Measurements from ENCODE around the gene UPK1B.
"Not testable (repeated sequence)": the region's sequence is repeated elsewhere in the genome, so short reads cannot be mapped to it uniquely, and the experiment has no call there.

Gene UPK1B

DNA sequence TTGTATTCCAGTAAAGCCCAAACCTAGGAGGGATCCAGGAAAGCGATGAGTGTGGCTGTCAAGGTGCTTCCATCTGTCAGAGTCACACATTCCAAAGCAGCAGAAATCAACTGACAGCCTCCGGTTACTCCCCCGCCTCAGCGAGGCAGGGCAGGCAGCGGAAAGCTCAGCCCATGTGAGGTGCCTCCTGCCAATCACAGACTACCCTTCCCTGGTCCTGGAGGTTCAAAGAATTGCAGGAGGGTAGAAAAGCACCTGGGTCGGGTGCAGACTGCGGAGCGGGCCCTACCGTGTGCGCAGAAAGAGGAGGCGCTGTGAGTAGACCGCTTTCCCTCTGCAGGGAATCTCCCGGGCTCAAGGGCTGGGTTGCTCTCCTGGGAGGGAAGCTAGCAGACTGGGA, at the start of gene UPK1B:
TSS of gene UPK1B (plus strand) at position 274 of the 400 bp plus-strand sequence. CDS start 13,144 bp downstream, outside the sequence.
- no peak for DNase-seq

DNA sequence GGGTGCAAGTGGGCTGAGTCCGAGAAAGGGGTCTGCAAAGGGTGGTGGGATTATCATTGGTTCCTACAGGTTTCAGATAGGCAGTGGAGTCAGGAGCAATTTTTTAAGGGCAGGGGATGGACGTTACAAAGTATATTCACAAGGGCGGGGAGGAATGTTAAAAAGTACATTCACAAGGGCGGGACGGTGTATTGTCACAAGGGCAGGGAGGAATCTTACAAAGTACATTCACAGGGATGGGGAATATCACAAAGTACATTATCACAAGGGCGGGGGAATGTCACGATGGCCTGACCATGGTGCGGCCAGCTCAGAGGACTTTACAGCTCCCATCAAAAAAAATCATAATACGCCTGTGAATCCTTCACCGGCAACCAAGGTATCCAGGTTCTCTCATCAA, 48.1 kb upstream of the UPK1B start:
- DNase-seq: no peak

DNA sequence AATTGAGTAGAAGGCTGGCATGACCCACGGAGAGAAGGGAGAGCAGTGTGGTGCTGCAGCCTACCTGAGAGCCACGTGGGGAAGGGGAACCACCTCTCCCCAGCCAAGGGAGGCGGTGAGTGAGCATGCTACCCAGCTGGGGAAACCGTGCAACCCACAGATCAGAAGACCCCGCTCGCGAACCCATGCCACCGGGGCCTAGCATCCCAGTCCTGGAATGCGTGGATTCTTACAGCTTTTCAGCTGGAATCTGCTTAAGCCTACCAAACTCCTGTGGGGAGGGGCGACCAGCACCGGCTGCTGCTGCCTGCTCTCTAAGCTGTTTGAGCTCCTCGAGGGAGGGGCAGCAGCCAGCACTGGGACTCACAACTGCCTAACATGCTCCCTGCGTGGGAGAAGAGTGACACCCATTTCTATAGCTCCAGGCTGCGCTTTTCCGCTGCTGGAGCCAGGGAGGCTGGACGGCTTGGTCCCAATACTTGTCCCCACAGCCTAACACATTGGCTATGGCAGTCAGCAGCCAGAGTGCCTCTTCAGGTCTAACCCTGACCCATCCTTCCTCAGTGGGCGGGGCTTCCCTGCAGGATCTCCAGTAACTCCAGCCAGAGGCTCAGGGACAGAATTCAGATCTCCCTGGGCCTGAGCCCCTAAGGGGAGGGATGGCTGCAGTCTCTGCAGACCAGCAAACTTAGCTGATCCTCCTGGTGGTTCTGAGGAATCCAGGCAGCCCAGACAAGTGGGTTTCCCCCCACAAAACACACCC, 47.5 kb upstream of the UPK1B start:
- DNase-seq: no peak

DNA sequence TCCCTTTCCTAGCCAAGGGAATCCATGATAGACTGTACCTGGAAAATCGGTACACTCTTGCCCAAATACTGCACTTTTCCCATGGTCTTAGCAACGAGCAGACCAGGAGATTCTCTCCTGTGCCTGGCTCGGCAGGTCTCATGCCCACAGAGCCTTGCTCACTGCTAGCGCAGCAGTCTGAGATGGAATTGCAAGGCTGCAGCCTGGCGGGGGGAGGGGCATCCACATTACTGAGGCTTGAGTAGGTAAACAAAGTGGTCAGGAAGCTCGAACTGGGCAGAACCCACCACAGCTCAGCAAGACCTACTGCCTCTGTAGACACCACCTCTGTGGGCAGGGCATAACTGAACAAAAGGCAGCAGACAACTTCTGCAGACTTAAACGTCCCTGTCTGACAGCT, 43.1 kb upstream of the UPK1B start:
- DNase-seq: not testable (repeated sequence)

DNA sequence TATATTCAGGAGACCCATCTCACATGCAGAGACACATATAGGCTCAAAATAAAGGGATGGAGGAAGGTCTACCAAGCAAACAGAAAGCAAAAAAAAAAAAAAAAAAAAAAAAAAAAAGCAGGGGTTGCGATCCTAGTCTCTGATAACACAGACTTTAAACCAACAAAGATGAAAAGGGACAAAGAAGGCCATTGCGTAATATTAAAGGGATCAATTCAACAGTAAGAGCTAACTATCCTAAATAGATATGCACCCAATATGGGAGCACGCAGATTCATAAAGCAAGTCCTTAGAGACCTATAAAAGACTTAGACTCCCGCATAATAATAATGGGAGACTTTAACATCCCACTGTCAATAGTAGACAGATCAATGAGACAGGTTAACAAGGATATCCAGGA, 41.1 kb upstream of the UPK1B start:
- not testable (repeated sequence) for DNase-seq

DNA sequence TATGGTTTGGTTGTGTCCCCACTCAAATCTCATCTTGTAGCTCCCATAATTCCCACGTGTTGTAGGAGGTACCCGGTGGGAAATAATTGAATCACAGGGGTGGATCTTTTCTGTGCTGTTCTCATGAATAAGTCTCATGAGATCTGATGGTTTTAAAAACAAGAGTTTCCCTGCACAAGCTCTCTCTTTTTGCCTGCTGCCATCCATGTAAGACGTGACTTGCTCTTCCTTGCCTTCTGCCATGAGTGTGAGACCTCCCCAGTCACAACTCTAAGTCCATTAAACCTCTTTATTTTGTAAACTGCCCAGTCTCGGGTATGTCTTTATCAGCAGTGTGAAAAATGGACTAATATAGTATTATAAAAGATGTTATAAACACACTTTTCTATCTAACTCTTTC, 34.0 kb upstream of the UPK1B start:
- not testable (repeated sequence) for DNase-seq

DNA sequence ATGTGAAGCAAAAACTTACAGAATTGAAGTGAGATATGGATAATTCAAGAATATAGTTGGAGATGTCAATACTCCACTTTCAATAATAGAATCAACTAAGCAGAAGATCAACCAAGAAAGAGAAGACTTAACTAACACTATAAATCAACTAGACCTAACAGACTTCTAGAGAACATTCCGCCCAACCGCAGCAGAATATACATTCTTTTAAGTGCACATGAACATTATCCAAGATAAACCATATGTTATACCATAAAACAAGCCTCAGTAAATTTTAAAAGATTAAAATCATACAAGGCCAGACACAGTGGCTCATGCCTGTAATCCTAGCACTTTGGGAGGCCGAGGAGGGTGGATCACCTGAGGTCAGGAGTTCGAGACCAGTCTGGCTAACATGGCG, 32.9 kb upstream of the UPK1B start:
- no peak for DNase-seq

DNA sequence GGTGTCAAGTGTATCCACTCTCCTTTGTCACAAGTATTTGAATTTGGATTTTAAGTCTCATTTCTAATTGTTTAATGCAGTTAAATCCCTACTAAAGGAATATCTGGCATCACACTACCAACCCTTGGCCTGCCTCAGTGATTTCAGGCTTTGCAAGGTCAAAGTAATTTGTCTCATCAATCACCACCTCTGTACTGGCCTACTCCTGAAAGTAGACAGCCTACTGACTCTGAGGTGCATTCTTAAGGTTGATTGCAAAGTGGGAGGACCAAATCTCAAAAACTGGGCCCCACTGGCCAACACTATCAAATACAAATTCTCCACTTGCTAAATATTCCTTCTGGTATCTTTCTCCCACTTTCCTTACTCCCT, 28.3 kb upstream of the UPK1B start:
- no peak for DNase-seq

DNA sequence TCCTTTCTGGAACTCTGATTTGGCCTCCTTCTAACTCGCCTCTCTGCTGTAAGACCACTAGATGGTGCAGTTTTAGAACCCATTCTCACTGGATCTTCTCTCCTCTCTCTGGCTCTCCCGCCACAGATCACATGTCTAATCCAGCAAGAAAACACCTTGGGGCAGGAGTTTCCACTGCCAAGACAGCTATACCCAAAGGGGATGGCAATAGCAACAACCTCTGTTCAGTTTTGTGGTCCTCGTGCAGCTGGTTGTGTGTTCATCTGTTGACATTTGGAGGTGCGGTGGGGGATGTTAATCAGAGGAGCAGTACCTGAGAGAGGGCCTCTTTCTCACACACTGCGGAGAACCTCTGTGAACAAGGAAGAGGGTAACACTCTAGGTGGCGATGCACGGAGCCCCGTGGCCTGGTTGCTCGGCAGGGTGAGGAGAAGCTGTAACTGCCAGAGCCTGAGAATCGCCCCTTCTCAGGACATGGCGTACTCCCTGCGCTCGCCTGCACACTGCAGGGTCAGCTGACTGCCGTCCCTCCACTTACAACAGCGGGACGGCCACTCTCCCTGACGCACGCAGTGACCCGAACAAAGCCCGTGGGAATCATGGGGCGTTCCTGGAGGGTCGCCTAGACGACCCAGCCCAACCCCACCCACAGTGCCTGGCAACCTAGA, 27.8 kb upstream of the UPK1B start, which contains the start of gene TEX55:
TSS of gene TEX55 (plus strand) at position 666 of the 668 bp plus-strand sequence. CDS start 25 bp downstream, outside the sequence.
- DNase-seq: peak; percentile 75

DNA sequence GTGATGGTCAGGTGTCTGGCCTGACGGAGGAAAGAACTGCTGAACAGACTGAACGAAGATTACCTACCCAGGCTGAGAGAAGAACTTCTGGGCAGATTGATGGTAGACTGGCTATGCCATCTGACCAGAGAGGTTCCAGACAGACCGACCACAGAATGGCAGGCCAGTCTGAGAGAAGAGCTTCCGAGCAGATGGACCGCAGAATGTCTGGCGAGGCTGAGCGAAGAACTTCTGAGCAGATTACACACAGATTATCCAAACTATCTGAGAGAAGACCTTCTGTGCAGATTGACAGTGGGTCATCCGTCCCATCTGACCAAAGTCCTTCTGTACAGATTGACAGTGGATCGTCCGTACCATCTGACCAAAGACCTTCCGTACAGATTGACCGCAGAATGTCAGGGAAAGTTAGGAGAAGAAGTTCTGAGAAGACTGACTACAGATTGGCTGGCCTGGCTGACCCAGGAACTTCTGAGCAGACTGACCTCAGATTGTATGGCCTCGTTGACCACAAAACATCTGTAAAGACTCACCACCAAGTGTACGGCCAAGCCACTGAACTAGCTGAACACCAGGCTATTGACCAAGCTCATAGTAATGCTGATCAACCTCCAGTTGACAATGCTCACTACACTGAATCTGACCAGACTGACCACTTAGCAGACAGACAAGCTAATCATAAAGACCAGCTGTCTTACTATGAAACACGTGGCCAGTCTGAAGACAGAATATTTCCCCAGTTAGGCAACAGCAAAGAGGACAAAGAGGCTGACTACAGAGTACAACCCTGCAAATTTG, 26.6 kb upstream of the UPK1B start:
- no peak for DNase-seq

DNA sequence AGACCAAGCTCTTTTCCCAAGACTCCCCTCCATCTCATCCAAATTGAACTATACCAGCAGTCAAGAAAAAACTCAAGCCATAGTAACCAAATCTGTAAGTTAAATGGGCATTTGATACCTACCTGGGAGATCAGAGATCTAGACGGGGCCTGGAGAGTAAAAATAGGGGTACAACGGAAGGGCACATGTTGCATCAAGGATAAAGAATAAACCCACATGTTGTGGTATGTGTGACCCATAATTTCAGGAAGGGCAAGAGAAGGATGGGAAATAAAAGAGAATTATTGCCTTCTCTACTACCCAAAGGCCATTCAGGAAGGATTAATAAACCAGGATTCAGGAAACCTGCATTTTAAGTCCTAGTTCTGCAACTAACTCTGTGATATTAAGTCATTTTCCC, 25.9 kb upstream of the UPK1B start:
- no peak for DNase-seq

DNA sequence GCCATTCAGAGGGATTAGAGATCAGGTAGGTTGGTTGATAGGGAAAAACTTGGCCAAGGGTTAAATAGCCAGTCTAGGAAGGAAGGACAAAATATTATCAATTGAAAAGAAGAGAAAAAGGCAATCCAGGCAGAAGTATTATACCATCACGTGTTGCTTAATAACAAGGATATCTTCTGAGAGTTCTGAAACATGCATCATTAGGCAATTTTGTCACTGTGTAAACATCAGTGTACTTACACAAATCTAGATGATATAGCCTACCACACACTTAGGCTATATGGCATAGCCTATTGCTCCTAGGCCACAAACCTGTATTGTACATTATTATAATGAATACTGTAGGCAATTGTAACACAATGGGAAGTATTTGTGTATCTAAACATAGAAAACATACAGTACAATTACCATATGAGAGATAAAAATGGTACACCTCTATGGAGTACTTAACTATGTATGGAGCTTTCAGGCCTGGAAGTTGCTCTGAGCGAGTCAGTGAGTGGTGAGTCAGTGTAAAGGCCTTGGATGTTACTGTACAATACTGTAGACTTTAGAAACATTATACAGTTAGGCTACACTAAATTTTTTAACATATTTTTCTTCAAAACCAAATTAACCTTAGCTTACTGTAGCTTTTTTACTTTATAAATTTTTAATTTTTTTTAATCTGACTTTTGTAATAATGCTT, 24.8 kb upstream of the UPK1B start:
- DNase-seq: no peak

DNA sequence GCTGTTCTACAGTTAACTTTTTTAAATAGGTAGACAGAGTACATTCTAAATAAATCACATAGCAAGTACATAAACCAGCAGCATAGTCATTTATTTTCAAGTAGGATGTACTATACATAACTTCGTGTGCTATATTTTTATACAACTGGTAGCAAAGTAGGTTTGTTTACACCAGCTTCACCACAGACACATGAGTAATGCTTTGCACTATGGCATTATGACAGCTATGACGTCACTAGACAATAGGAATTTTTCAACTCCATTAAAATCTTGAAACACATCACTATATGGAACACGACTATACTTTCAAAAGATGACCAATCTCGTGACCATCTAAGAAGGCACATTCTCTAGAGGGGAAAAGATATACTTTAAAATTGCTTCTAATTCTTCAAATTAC, 23.9 kb upstream of the UPK1B start:
- no peak for DNase-seq

DNA sequence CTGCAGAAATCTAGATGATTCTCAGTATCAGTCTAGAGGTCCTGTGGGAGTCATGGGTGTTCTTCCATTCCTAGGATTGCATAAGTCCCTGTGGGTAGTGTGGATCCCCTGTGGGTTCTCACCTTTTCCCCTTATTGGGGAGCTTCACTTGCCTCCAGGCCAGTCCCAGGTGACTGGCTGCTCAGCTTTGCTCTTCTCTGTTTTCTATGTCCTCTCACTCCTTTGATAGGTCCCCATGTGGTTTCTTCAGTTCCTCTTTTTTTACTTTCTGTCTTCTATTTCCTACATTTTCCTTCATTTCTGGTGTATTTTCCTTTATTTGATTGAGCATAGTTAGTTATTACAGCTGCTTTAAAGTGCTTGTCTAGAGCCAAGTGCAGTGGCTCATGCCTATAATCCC, 16.5 kb upstream of the UPK1B start:
- no peak for DNase-seq

DNA sequence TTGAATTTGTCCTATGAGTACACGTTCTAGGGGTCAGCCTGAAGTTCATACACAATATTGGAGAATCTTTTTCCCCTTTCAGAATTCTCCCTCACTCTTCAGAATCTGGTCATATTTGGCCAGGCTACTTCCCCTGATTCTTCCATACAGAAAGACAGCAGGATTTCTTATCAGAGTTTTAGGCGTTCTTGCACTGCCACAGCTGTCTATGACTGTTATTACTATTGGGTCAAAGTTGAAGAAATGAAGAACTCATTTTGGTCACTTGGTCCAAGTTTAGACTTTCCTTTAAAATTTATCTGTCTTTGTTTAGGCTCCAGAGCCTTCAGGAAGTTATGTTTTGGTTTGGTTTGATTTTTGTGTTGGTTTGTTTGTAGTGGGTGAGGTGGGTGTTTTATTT, 15.4 kb upstream of the UPK1B start:
- DNase-seq: no peak

DNA sequence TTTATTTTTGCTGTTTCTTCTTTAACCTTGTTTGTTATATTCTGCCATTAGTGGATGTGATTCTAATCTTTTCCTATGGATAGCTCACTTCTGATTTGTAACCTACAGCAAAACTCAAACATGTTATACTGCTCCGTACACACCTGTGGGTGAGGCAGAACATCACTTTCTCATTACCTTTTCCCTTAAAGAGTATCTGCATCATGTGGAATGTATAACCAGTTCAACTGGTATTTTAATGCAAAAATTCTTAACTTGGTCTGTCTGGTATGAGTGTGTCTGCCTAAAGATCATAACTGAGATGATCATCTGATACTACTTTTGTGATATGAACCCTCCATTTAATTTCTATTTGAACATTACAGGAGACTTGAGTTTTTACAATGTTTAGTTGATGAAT, 13.0 kb upstream of the UPK1B start:
- DNase-seq: no peak

DNA sequence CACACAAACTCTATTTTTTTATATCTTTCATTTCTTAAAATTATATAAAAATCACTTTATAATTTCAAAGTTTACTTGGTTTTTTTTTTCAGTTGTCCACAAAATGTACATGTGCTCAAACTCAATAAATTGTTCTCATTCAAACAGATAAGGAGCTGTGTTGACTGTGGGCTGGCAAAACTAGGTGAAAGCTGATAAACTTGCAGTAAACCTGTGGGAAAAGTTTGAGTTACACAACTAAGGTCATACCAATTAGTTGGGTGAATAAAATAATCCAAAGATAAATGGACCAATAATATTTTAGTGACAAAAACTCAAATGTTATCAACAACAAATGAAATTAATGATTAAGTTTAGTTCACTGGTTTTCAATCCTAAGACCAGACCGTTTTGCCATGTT, 12.6 kb upstream of the UPK1B start:
- DNase-seq: no peak

DNA sequence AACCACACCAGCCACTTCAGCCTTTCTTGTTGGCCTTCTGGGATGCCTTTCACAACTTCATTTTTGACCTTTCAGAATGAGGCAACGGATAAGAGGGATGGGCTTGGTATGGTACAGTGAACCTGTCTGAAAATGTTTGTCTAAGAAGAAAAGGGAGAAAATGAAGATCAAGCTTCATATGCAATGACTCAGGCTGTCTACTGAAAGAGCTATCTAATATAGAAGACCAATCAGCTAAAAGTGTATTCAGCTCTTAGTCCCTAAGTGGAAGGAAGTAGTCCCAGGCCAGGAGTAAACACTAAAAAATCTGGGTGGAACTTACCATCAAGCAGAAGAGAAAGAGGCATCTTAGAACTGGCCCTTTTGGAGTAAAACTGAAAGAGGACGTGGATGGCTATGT, 12.2 kb upstream of the UPK1B start:
- no peak for DNase-seq

DNA sequence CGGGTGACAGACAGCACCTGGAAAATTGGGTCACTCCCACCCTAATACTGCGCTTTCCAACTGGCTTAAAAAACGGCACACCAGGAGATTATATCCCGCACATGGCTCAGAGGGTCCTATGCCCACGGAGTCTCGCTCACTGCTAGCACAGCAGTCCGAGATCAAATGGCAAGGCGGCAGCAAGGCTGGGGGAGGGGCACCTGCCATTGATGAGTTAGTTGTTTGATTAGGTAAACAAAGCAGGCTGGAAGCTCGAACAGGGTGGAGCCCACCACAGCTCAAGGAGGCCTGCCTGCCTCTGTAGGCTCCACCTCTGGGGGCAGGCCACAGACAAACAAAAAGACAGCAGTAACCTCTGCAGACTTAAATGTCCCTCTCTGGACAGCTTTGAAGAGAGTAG, 8.7 kb upstream of the UPK1B start:
- DNase-seq: not testable (repeated sequence)

DNA sequence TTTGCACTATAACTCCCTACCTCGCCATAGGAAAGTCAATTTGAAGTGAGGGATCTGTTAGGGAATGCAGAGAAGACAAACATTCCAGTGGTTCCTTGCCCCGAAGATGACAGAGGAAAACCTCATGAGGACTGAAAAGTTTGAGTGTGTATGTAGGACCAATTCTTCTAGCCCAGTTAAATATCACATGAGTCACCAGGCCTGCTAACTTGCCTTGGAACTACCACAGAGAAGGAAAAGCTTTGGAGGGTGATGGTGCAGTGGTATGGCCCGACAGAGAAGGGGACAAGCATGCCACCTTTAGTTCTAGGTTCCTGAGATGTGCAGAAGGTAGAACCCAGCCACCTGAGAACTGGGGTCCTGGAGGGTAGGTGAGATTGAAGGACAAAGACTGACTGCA, 2.6 kb upstream of the UPK1B start:
- no peak for DNase-seq

DNA sequence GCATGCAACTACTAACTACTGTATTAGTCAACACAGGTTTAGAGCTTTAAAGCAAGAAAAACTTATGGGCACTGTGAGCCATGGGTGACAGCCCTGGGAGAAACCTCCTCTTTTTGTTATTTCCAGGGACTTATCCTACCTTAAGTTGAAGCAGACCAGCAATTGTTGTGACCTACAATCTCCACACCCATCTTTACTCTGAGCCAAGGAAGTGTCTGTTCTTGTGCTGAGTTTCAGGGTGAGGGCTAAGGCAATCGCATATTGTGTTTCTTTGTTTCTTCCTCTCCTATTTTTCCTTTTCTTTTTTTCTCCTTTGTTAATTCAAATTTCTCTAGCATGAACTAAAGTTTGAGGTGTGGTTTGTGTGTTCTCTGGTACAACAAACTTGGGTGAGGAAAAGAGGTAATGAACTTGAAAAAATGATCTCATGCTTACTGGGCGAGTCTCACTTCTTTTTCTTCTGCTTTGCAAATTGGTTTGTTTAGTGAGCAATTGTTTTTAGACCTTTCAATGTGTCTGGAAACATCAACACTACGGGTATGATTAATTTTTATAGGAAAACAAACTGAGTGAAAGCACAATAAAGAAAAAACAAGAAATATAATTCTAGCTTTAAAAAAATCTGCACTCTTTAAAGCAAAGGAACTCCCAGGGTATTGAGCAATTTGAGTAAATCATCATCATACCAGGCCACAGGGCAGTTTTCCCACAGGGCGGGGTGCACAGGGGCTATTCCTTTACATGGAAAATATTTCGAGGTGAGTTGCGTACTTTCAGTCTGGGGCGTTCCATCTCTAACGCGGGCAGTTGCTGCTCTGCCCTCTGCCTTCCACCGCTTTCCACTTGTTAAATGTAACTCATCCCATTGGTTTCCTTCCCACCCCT, 2.7 kb downstream of the UPK1B start:
- DNase-seq: no peak

DNA sequence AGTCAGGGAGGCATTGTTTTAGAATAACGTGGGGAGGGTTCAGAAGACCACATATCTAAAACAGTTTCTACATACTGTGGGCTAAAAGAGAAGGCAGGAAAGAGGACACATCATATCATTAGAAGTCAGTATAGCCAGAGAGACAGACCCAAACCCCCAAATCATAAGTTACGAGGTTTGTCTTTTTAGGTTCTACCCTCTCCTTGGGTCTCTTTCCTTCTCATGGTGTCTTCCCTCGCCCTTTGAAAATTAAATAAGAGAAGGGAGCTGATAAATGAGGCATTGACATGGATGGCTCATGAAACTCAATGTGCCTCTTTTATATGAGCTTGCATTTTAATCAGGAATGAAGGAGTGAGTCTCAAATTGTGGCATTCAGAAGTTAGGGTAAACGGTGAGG, 3.4 kb downstream of the UPK1B start:
- no peak for DNase-seq
